H1 (cell line): Measurements from ENCODE around the gene TTC29. TPM values are rescaled to one million over a fixed set of nuclear protein-coding genes. Genes with fewer than 3 reads are reported as not detected.

Source experiments
- ASH2L ChIP-seq: fragments of 200-600, 300-600 bp; sonication (generic); IDR thresholded peaks from one replicate; pipeline ENCODE4 v1.7.1; 2017; ENCODE audit warnings: low read length
- ATF3 ChIP-seq: IDR thresholded peaks from 2 replicates; pipeline ENCODE4 v1.6.1; 2011; ENCODE audit warnings: low read depth, mild to moderate bottlenecking, low read length; ENCODE audit not compliant: insufficient read depth
- CHD2 ChIP-seq: IDR thresholded peaks from 2 replicates; pipeline ENCODE4 v1.6.1; 2012; ENCODE audit warnings: low read length, improper control_type of control experiment
- CTBP2 ChIP-seq: IDR thresholded peaks from 2 replicates; pipeline ENCODE4 v1.7.0; 2011; ENCODE audit warnings: borderline replicate concordance, mild to moderate bottlenecking, moderate library complexity, mixed read lengths, low read length; ENCODE audit not compliant: insufficient read depth, insufficient read length
- GTF2F1 ChIP-seq: IDR thresholded peaks from 2 replicates; pipeline ENCODE4 v1.6.1; 2012; ENCODE audit warnings: low read depth, low read length, improper control_type of control experiment, borderline replicate concordance
- RBBP5 ChIP-seq: IDR thresholded peaks from 2 replicates; pipeline ENCODE4 v1.7.1; 2012; ENCODE audit warnings: low read depth, mild to moderate bottlenecking, inconsistent platforms, low read length, moderate library complexity, borderline replicate concordance
- RXRA ChIP-seq: IDR thresholded peaks from 2 replicates; pipeline ENCODE4 v1.6.1; 2011; ENCODE audit warnings: low read depth, mild to moderate bottlenecking, low read length, moderate library complexity; ENCODE audit not compliant: insufficient read depth
- SIRT6 ChIP-seq: IDR thresholded peaks from one replicate; pipeline ENCODE4 v1.7.1; 2012; ENCODE audit warnings: low read length, inconsistent platforms
- TAF7 ChIP-seq: optimal IDR thresholded peaks from 2 replicates; pipeline ENCODE3; 2011; ENCODE audit warnings: low read depth, mild to moderate bottlenecking, inconsistent platforms, low read length, moderate library complexity, borderline replicate concordance
- TBP ChIP-seq: IDR thresholded peaks from 2 replicates; pipeline ENCODE4 v1.6.1; 2011; ENCODE audit warnings: low read depth, low read length, improper control_type of control experiment
- YY1 ChIP-seq: IDR thresholded peaks from 2 replicates; pipeline ENCODE4 v1.6.1; 2011; ENCODE audit warnings: low read depth, mild to moderate bottlenecking, low read length
- polyA plus RNA-seq, 7 experiments: library from polyadenylated mRNA; depleted of rRNA in 3 of 7; stranded (reverse) in 5 of 7; unstranded in 2 of 7; fragments of >200 nt in 5 of 7; fragments of 200-250 nt in 2 of 7; gene quantifications; 1 replicate in 5 of 7; 2 replicates in 1 of 7; 4 replicates in 1 of 7; pipeline versions ENCODE4 v1.2.1 to v1.2.3, GENCODE V29; 2011 to 2013; ENCODE audit warnings: missing spikeins in 2 of 7, mixed read lengths in 2 of 7
- total RNA-seq: library from RNA; stranded (reverse); fragmentation: NEBNext Ultra II Directional; extraction: Animal tissue kit (Norgen Biotek cat#: 25700); gene quantifications from 2 replicates; pipeline ENCODE4 v1.2.1, GENCODE V29; 2021
- TF ChIP-seq, protein P1 (sequence below): fragments of 300-600 bp; sonication (generic); IDR thresholded peaks from 2 replicates; pipeline ENCODE4 v1.7.1; 2012; ENCODE audit warnings: low read length, moderate library complexity, mild to moderate bottlenecking, inconsistent platforms; ENCODE audit not compliant: insufficient replicate concordance

Gene TTC29
- total and polyA plus RNA-seq, 2 of the 8 experiments (the other 6 are each of a cell fraction or from before 2014, with no cell fraction given), result 0.28 TPM; not detected in 1

DNA sequence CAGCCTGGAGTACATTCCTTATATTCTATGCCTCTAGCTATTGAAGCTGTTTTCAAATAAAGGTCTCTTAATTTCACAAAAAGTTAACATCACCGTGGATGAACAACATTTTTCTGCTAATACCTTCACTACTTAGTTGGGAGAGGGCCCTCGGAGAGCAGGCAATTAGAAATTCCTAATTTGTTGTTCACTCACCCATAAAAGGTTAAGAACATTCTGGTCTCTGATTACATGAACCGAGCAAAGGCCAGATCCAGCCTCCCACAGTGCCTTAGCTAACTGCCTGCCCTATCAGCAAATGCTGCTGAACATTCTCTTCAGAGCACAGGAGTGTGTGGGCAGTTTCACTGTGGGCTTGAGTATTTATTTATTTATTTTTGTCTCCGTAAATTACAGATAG, 36.0 kb upstream of the TTC29 start (continued):
- TF ChIP-seq, protein P1, sequence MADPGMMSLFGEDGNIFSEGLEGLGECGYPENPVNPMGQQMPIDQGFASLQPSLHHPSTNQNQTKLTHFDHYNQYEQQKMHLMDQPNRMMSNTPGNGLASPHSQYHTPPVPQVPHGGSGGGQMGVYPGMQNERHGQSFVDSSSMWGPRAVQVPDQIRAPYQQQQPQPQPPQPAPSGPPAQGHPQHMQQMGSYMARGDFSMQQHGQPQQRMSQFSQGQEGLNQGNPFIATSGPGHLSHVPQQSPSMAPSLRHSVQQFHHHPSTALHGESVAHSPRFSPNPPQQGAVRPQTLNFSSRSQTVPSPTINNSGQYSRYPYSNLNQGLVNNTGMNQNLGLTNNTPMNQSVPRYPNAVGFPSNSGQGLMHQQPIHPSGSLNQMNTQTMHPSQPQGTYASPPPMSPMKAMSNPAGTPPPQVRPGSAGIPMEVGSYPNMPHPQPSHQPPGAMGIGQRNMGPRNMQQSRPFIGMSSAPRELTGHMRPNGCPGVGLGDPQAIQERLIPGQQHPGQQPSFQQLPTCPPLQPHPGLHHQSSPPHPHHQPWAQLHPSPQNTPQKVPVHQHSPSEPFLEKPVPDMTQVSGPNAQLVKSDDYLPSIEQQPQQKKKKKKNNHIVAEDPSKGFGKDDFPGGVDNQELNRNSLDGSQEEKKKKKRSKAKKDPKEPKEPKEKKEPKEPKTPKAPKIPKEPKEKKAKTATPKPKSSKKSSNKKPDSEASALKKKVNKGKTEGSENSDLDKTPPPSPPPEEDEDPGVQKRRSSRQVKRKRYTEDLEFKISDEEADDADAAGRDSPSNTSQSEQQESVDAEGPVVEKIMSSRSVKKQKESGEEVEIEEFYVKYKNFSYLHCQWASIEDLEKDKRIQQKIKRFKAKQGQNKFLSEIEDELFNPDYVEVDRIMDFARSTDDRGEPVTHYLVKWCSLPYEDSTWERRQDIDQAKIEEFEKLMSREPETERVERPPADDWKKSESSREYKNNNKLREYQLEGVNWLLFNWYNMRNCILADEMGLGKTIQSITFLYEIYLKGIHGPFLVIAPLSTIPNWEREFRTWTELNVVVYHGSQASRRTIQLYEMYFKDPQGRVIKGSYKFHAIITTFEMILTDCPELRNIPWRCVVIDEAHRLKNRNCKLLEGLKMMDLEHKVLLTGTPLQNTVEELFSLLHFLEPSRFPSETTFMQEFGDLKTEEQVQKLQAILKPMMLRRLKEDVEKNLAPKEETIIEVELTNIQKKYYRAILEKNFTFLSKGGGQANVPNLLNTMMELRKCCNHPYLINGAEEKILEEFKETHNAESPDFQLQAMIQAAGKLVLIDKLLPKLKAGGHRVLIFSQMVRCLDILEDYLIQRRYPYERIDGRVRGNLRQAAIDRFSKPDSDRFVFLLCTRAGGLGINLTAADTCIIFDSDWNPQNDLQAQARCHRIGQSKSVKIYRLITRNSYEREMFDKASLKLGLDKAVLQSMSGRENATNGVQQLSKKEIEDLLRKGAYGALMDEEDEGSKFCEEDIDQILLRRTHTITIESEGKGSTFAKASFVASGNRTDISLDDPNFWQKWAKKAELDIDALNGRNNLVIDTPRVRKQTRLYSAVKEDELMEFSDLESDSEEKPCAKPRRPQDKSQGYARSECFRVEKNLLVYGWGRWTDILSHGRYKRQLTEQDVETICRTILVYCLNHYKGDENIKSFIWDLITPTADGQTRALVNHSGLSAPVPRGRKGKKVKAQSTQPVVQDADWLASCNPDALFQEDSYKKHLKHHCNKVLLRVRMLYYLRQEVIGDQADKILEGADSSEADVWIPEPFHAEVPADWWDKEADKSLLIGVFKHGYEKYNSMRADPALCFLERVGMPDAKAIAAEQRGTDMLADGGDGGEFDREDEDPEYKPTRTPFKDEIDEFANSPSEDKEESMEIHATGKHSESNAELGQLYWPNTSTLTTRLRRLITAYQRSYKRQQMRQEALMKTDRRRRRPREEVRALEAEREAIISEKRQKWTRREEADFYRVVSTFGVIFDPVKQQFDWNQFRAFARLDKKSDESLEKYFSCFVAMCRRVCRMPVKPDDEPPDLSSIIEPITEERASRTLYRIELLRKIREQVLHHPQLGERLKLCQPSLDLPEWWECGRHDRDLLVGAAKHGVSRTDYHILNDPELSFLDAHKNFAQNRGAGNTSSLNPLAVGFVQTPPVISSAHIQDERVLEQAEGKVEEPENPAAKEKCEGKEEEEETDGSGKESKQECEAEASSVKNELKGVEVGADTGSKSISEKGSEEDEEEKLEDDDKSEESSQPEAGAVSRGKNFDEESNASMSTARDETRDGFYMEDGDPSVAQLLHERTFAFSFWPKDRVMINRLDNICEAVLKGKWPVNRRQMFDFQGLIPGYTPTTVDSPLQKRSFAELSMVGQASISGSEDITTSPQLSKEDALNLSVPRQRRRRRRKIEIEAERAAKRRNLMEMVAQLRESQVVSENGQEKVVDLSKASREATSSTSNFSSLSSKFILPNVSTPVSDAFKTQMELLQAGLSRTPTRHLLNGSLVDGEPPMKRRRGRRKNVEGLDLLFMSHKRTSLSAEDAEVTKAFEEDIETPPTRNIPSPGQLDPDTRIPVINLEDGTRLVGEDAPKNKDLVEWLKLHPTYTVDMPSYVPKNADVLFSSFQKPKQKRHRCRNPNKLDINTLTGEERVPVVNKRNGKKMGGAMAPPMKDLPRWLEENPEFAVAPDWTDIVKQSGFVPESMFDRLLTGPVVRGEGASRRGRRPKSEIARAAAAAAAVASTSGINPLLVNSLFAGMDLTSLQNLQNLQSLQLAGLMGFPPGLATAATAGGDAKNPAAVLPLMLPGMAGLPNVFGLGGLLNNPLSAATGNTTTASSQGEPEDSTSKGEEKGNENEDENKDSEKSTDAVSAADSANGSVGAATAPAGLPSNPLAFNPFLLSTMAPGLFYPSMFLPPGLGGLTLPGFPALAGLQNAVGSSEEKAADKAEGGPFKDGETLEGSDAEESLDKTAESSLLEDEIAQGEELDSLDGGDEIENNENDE, result no peak
- TF ChIP-seq RBBP5 (no peak), TBP (no peak), TAF7 (no peak), YY1 (no peak), CHD2 (no peak), SIRT6 (no peak), GTF2F1 (no peak), CTBP2 (no peak), ATF3 (no peak), ASH2L (no peak), RXRA (no peak)
